Thyroid gland (tissue), 4 donors: Measurements from ENCODE around the gene ANXA7. TPM values are rescaled to one million over a fixed set of nuclear protein-coding genes. Genes with fewer than 3 reads are reported as not detected.
"Not testable (repeated sequence)": the region's sequence is repeated elsewhere in the genome, so short reads cannot be mapped to it uniquely, and the experiment has no call there.

Experiments
- DNase-seq, 2 donors: peaks; one replicate each; pipeline ENCODE4 v3.0.0-alpha.2; 2019
- H3K27ac ChIP-seq, 3 donors: fragments of 200-600 bp; sonication (generic); 1 replicate in 2 of 3; 2 replicates in 1 of 3; pipeline ENCODE4 v1.5.1; 2016 to 2019; ENCODE audit warnings: mild to moderate bottlenecking in 1 of 3, moderate library complexity in 1 of 3
- H3K27me3 ChIP-seq: fragments of 200-600 bp; sonication (generic); one replicate; pipeline ENCODE4 v1.5.1; 2019
- H3K36me3 ChIP-seq, 2 donors: fragments of 200-600 bp; sonication (generic); one replicate each; pipeline ENCODE4 v1.5.1; 2016 to 2019
- H3K4me1 ChIP-seq, 2 donors: fragments of 200-600 bp; sonication (generic); one replicate each; pipeline ENCODE4 v1.5.1; 2017 to 2019
- H3K4me3 ChIP-seq, 3 donors: fragments of 200-600 bp; sonication (generic); replicated peaks in 1 of 3; 1 replicate in 2 of 3; 2 replicates in 1 of 3; pipeline ENCODE4 v1.5.1; 2016; ENCODE audit warnings: mild to moderate bottlenecking in 1 of 3
- H3K9me3 ChIP-seq: fragments of 200-600 bp; sonication (generic); one replicate; pipeline ENCODE4 v1.5.1; 2017
- POLR2A ChIP-seq, 2 donors: fragments of 450-650 bp; IDR thresholded peaks; one replicate each; pipeline ENCODE4 v1.6.1; 2017; ENCODE audit warnings: antibody characterized with exemption in 2 of 2, mild to moderate bottlenecking in 2 of 2, moderate library complexity in 1 of 2
- WGBS, 2 donors: methylation state at CpG; one replicate each; pipeline ENCODE4 v1.1.5; 2017; 5-methylcytosine and 5-hydroxymethylcytosine counted together
- intact Hi-C: fragments of 100-400 bp; cut with DNase I; formaldehyde crosslinking; loops from one replicate; pipeline ENCODE4 v1.15.1; 2023
- total RNA-seq, 4 donors: library from RNA; depleted of rRNA; stranded (reverse); fragments of >200 nt; gene quantifications; one replicate each; pipeline ENCODE4 v1.2.3, GENCODE V29; 2016
- TF ChIP-seq, protein P1 (sequence below), 6 experiments: fragments of 200-600 bp in 3 of 6; fragments of 450-650 bp in 3 of 6; sonication (generic) in 3 of 6; IDR thresholded peaks; one replicate each; pipeline ENCODE4 v1.5.1; 2016 to 2019; ENCODE audit warnings: antibody characterized with exemption in 6 of 6, mild to moderate bottlenecking in 2 of 6, inconsistent platforms in 1 of 6, moderate library complexity in 1 of 6

The ANXA7 gene
- total RNA-seq, 4 donors from 2014 or later = 128 to 222 (median 167) TPM

DNA sequence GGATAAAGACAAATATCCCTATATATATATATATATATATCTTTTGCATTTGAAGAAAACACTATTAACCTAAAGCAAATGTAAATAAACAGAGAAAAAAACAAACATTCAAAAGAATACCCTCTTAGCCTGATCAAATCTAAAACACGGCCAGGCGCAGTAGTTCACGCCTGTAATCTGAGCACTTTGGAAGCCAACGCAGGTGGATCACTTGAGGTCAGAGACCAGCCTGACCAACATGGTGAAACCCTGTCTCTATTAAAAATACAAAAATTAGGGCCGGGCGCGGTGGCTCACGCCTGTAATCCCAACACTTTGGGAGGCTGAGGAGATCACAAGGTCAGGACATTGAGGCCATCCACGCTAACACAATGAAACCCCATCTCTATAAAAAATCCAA is 9.2 kb downstream of the ANXA7 start:
- Histone ChIP-seq H3K27me3 (no peaks in the 10 kb centered on the region), H3K4me1 (peaks cover 0 to 3% of the 10 kb centered on the region in 2 donors)
- TF ChIP-seq, protein P1, sequence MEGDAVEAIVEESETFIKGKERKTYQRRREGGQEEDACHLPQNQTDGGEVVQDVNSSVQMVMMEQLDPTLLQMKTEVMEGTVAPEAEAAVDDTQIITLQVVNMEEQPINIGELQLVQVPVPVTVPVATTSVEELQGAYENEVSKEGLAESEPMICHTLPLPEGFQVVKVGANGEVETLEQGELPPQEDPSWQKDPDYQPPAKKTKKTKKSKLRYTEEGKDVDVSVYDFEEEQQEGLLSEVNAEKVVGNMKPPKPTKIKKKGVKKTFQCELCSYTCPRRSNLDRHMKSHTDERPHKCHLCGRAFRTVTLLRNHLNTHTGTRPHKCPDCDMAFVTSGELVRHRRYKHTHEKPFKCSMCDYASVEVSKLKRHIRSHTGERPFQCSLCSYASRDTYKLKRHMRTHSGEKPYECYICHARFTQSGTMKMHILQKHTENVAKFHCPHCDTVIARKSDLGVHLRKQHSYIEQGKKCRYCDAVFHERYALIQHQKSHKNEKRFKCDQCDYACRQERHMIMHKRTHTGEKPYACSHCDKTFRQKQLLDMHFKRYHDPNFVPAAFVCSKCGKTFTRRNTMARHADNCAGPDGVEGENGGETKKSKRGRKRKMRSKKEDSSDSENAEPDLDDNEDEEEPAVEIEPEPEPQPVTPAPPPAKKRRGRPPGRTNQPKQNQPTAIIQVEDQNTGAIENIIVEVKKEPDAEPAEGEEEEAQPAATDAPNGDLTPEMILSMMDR (IDR thresholded peaks at IDR 0.05) = no peak
- TF ChIP-seq POLR2A (IDR thresholded peaks at IDR 0.05) = no peak

DNA sequence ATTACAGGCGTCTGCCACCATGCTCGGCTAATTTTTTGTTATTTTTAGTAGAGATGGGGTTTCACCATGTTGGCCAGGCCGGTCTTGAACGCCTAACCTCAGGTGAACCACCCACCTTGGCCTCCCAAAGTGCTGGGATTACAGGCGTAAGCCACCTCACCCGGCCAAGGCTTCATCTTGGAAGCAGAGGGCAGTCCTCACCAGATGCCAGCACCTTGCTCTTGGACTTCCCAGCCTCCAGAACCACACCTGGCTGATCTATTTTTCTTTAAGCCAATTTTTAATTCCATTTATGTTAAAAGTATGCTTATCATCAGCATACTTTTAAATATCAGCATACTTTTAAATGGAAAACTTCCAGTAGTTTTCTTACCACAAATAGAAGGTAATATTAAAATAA is 12.2 kb downstream of the ANXA7 start:
- H3K4me1 ChIP-seq = no peaks in the 10 kb centered on the region
- no peak overlapping the region for H3K4me3 ChIP-seq
- intact Hi-C loops = no loop called here
- H3K27ac ChIP-seq = no peak overlapping the region
- no peaks in the 10 kb centered on the region for H3K27me3 ChIP-seq
- no peaks in the 10 kb centered on the region for H3K9me3 ChIP-seq
- peaks cover 12 to 15% of the 10 kb centered on the region in 2 donors for H3K36me3 ChIP-seq
- no peak for DNase-seq
- no peak for TF ChIP-seq POLR2A (IDR thresholded peaks at IDR 0.05)
- TF ChIP-seq, protein P1 (IDR thresholded peaks at IDR 0.05) = no peak
- WGBS, 2 donors = 95 to 98% methylated on average over 6 of the region's 6 CpGs

More for the DNA sequence above, 9.2 kb downstream of the ANXA7 start:
- Histone ChIP-seq H3K4me3 (no peak overlapping the region), H3K27ac (no peak overlapping the region), H3K36me3 (no peaks in the 10 kb centered on the region), H3K9me3 (no peaks in the 10 kb centered on the region)
- no peak for DNase-seq
- WGBS, 2 donors = 96% methylated on average over 9 of the region's 9 CpGs
- intact Hi-C loops = no loop called here

- H3K4me1 ChIP-seq = no peaks in the 10 kb centered on the region
- H3K9me3 ChIP-seq = no peaks in the 10 kb centered on the region
- 83 to 88% methylated on average over 4 of the region's 4 CpGs for WGBS, 2 donors
- intact Hi-C loops = no loop called here
- TF ChIP-seq POLR2A (IDR thresholded peaks at IDR 0.05) = no peak
- TF ChIP-seq, protein P1 (IDR thresholded peaks at IDR 0.05) = no peak
- H3K36me3 ChIP-seq = peaks cover 23 to 32% of the 10 kb centered on the region in 2 donors
- H3K27ac ChIP-seq = no peak overlapping the region
- H3K27me3 ChIP-seq = no peaks in the 10 kb centered on the region
- H3K4me3 ChIP-seq = no peak overlapping the region
- DNase-seq = no peak
Measured at GRCh38 chr10:73399063-73399462, 14.8 kb downstream of the ANXA7 start.

DNA sequence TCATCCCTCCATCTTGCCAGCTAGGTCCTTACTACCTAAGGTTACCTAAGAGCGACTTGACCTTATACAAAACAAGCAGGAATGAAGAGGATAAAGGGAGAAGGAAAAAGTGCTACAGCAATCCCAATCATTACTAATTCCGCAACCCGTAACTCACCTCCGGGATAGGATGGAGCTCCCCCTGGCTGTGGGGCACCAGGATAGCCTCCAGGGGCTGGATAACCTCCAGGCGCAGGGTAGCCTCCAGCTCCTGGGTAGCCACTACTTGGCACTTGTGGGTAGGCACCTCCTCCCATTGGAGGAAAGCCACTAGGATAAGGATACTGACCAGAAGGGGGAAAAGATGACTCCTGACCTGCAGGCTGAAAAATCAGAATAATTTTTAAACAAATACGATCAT is 15.8 kb downstream of the ANXA7 start:
- intact Hi-C loops = no loop called here
- DNase-seq = no peak
- Histone ChIP-seq H3K27ac (no peak overlapping the region), H3K27me3 (no peaks in the 10 kb centered on the region), H3K36me3 (peaks cover 23 to 32% of the 10 kb centered on the region in 2 donors), H3K4me1 (no peaks in the 10 kb centered on the region), H3K9me3 (no peaks in the 10 kb centered on the region), H3K4me3 (no peak overlapping the region)
- TF ChIP-seq POLR2A (IDR thresholded peaks at IDR 0.05) = no peak
- TF ChIP-seq, protein P1 (IDR thresholded peaks at IDR 0.05) = no peak
- WGBS, 2 donors = 95 to 97% methylated on average over 6 of the region's 6 CpGs

GRCh38 chr10:73394325-73394724 is 19.5 kb downstream of the ANXA7 start:
- peaks cover 29 to 40% of the 10 kb centered on the region in 2 donors for H3K36me3 ChIP-seq
- H3K27ac ChIP-seq, H3K9me3 ChIP-seq, H3K4me3 ChIP-seq, intact Hi-C loops, DNase-seq, H3K4me1 ChIP-seq, H3K27me3 ChIP-seq: not testable (repeated sequence)
- WGBS, 2 donors = 96 to 97% methylated on average over 3 of the region's 4 CpGs

DNA sequence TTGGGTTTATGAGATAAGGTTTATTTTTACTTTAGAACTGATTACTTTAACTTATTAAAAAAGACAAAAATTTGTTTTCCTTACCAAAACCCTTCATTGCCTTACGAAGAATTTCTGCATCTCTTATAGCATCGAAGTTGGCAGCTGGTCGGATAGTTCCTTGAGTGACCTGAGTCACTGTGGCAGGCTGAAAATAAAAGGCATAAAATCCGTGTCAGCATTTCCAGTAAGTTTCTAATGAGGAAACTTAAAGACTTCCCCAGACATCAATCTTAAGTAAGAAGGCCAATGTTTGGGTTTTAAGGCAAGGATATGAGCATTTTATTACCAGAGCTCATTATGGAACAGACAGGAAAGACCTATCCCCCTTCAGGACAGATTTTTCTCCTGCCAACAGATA is 25.6 kb downstream of the ANXA7 start:
- no peak for DNase-seq
- no peaks in the 10 kb centered on the region for H3K4me1 ChIP-seq
- no peaks in the 10 kb centered on the region for H3K9me3 ChIP-seq
- H3K4me3 ChIP-seq = no peak overlapping the region
- H3K27me3 ChIP-seq = no peaks in the 10 kb centered on the region
- 94 to 96% methylated on average over 4 of the region's 4 CpGs for WGBS, 2 donors
- TF ChIP-seq, protein P1 (IDR thresholded peaks at IDR 0.05) = no peak
- TF ChIP-seq POLR2A (IDR thresholded peaks at IDR 0.05) = no peak
- intact Hi-C loops = no loop called here
- no peak overlapping the region for H3K27ac ChIP-seq
- H3K36me3 ChIP-seq = peaks cover 45 to 56% of the 10 kb centered on the region in 2 donors
